GM18505 (cell line): ENCODE measurements around the gene DHX40.
"Not testable (repeated sequence)": the region's sequence is repeated elsewhere in the genome, so short reads cannot be mapped to it uniquely, and the experiment has no call there.

Experiments used
- ATAC-seq: cut with Tn5 transposase; IDR thresholded peaks from one replicate; pipeline ENCODE4 v1.9.1; 2021; ENCODE audit not compliant: unreplicated experiment
- POLR2A ChIP-seq: IDR thresholded peaks from 4 replicates; pipeline ENCODE4 v1.6.1; 2011; ENCODE audit warnings: borderline replicate concordance; ENCODE audit not compliant: insufficient read depth, insufficient read length; ENCODE audit errors: extremely low read depth

Gene DHX40

GRCh38 chr17:59650642-59651041 is 85.2 kb downstream of the DHX40 start:
- ATAC-seq: no peak
- TF ChIP-seq POLR2A: no peak

GRCh38 chr17:59651346-59651745 is 85.9 kb downstream of the DHX40 start:
- TF ChIP-seq POLR2A: no peak

GRCh38 chr17:59652119-59652518 is 86.7 kb downstream of the DHX40 start:
- ATAC-seq: no peak
- no peak for TF ChIP-seq POLR2A

More at GRCh38 chr17:59651346-59651745, 85.9 kb downstream of the DHX40 start:
- ATAC-seq: no peak

- not testable (repeated sequence) for ATAC-seq
Measured at GRCh38 chr17:59656624-59657023, 91.2 kb downstream of the DHX40 start.
